H1 (cell line): ENCODE measurements around the gene SHISA9. TPM values are rescaled to one million over a fixed set of nuclear protein-coding genes. Genes with fewer than 3 reads are reported as not detected.

Experiments
- EGR1 ChIP-seq: IDR thresholded peaks from 2 replicates; pipeline ENCODE4 v1.6.1; 2011; ENCODE audit warnings: low read depth, low read length, borderline replicate concordance
- JUND ChIP-seq: IDR thresholded peaks from 2 replicates; pipeline ENCODE4 v1.6.1; 2011; ENCODE audit warnings: mild to moderate bottlenecking, improper control_type of control experiment, low read length
- POU5F1 ChIP-seq: IDR thresholded peaks from 2 replicates; pipeline ENCODE4 v1.6.1; 2011; ENCODE audit warnings: low read depth, mild to moderate bottlenecking, low read length, moderate library complexity
- RBBP5 ChIP-seq: IDR thresholded peaks from 2 replicates; pipeline ENCODE4 v1.7.1; 2012; ENCODE audit warnings: low read depth, mild to moderate bottlenecking, inconsistent platforms, low read length, moderate library complexity, borderline replicate concordance
- polyA plus RNA-seq, 7 experiments: library from polyadenylated mRNA; depleted of rRNA in 3 of 7; stranded (reverse) in 5 of 7; unstranded in 2 of 7; fragments of >200 nt in 5 of 7; fragments of 200-250 nt in 2 of 7; gene quantifications; 1 replicate in 5 of 7; 2 replicates in 1 of 7; 4 replicates in 1 of 7; pipeline versions ENCODE4 v1.2.1 to v1.2.3, GENCODE V29; 2011 to 2013; ENCODE audit warnings: missing spikeins in 2 of 7, mixed read lengths in 2 of 7
- total RNA-seq: library from RNA; stranded (reverse); fragmentation: NEBNext Ultra II Directional; extraction: Animal tissue kit (Norgen Biotek cat#: 25700); gene quantifications from 2 replicates; pipeline ENCODE4 v1.2.1, GENCODE V29; 2021
- TF ChIP-seq, protein P1 (sequence below): IDR thresholded peaks from 2 replicates; pipeline ENCODE4 v1.6.1; 2012; ENCODE audit warnings: inconsistent platforms

Gene SHISA9
- total and polyA plus RNA-seq, 2 of the 8 experiments (the other 6 are each of a cell fraction or from before 2014, with no cell fraction given): 25.6 to 39.8 TPM

DNA sequence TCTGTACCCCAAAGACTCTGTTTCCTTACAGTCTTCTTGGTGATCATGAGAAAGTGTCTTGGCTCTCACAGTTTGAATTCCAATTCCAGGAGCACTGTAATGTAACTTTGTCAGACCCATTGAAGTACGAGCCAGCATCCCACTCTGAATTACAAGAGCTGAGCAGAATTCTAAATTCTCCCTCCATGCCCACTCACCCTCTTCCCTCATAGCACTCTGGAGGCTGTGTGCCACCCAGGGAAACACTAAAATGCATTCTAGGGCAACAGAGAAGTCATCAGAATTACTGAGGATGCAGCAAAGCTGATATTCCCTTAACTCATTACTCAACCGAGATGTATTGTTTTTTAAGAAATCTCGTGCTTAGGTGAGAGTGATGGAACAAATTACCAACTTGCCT, 154.1 kb downstream of the SHISA9 start (continued):
- no peak for TF ChIP-seq POU5F1
- TF ChIP-seq, protein P1, sequence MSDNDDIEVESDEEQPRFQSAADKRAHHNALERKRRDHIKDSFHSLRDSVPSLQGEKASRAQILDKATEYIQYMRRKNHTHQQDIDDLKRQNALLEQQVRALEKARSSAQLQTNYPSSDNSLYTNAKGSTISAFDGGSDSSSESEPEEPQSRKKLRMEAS: no peak
- no peak for TF ChIP-seq RBBP5
- TF ChIP-seq EGR1: no peak
- TF ChIP-seq JUND: no peak
